Peyer's patch (tissue), 4 donors: ENCODE measurements around the gene NGB.

Experiments used
- CTCF ChIP-seq, 6 experiments: fragments of 450-650 bp in 4 of 6; fragments of 200-600 bp in 2 of 6; sonication (generic) in 1 of 6; IDR thresholded peaks; one replicate each; pipeline ENCODE4 v1.5.1; 2017 to 2019; ENCODE audit warnings: antibody characterized with exemption in 6 of 6, mild to moderate bottlenecking in 3 of 6, moderate library complexity in 1 of 6
- POLR2A ChIP-seq, 2 donors: fragments of 450-650 bp; IDR thresholded peaks; one replicate each; pipeline ENCODE4 v1.5.1; 2017; ENCODE audit warnings: antibody characterized with exemption in 2 of 2, mild to moderate bottlenecking in 2 of 2, moderate library complexity in 2 of 2

GRCh38 chr14:77242752-77243151 lies 28.3 kb downstream of the NGB start:
- TF ChIP-seq CTCF (IDR thresholded peaks at IDR 0.05) (no peak), POLR2A (IDR thresholded peaks at IDR 0.05) (no peak)
